ENCODE results near the gene CAPN12. TPM values are rescaled to one million over a fixed set of nuclear protein-coding genes. Genes with fewer than 3 reads are reported as not detected.
"Not testable (repeated sequence)": the region's sequence is repeated elsewhere in the genome, so short reads cannot be mapped to it uniquely, and the experiment has no call there.

CAPN12 gene
- total RNA-seq, 3 donors from 2014 or later (not counting 1 experiment from before 2014, with no cell fraction given) = 7.4 to 51.0 (median 26.7) TPM

GRCh38 chr19:38763795-38764220 is 19.5 kb upstream of the CAPN12 start:
- 100% methylated on average over 3 of the region's 3 CpGs for WGBS (ENCODE audit: insufficient coverage)
- Histone ChIP-seq H3K36me3 (ENCODE audit: control insufficient read depth, insufficient read depth, low read length) (no peaks in the 10 kb centered on the region), H3K27ac (ENCODE audit: low read length) (no peak overlapping the region), H3K9me3 (ENCODE audit: control insufficient read depth, insufficient read depth, low read length) (no peaks in the 10 kb centered on the region), H3K4me3 (ENCODE audit: low read length) (no peak overlapping the region), H3K27me3 (ENCODE audit: control insufficient read depth, insufficient read depth, low read length) (no peaks in the 10 kb centered on the region), H3K4me1 (ENCODE audit: control insufficient read depth, insufficient read depth, low read length) (no peaks in the 10 kb centered on the region)
- ATAC-seq (no peak), DNase-seq (no peak)
- H3K36me3 Mint-ChIP-seq = no peaks in the 10 kb centered on the region
- no peaks in the 10 kb centered on the region for H3K4me1 Mint-ChIP-seq
- no peaks in the 10 kb centered on the region for H3K9me3 Mint-ChIP-seq
- intact Hi-C loops (cut with micrococcal nuclease) = loop anchor here (10.0 kb wide), 1 partner anchor 171 kb away; the partner anchor contains the start of genes MRPS12 and SARS2
- no peaks in the 10 kb centered on the region for H3K27me3 Mint-ChIP-seq (ENCODE audit: low read depth in 2 of 2)
- no peak overlapping the region for H3K27ac Mint-ChIP-seq
- no peak overlapping the region for H3K4me3 Mint-ChIP-seq
- TF ChIP-seq CTCF (IDR thresholded peaks at IDR 0.05) = no peak

GRCh38 chr19:38761884-38762389 is 17.7 kb upstream of the CAPN12 start:
- intact Hi-C loops (cut with micrococcal nuclease) = loop anchor here (10.0 kb wide), 1 partner anchor 173 kb away; the partner anchor contains the start of genes MRPS12 and SARS2
- H3K27me3 ChIP-seq (ENCODE audit: control insufficient read depth, insufficient read depth, low read length); ATAC-seq; H3K9me3 ChIP-seq (ENCODE audit: control insufficient read depth, insufficient read depth, low read length); H3K4me1 ChIP-seq (ENCODE audit: control insufficient read depth, insufficient read depth, low read length); H3K9me3 Mint-ChIP-seq; H3K4me3 ChIP-seq (ENCODE audit: low read length); H3K4me1 Mint-ChIP-seq; H3K4me3 Mint-ChIP-seq; H3K27ac Mint-ChIP-seq; H3K36me3 ChIP-seq (ENCODE audit: control insufficient read depth, insufficient read depth, low read length); DNase-seq; H3K36me3 Mint-ChIP-seq; H3K27ac ChIP-seq (ENCODE audit: low read length); H3K27me3 Mint-ChIP-seq (ENCODE audit: low read depth in 2 of 2): not testable (repeated sequence)
- 97% methylated on average over 9 of the region's 9 CpGs for WGBS (ENCODE audit: insufficient coverage)

DNA sequence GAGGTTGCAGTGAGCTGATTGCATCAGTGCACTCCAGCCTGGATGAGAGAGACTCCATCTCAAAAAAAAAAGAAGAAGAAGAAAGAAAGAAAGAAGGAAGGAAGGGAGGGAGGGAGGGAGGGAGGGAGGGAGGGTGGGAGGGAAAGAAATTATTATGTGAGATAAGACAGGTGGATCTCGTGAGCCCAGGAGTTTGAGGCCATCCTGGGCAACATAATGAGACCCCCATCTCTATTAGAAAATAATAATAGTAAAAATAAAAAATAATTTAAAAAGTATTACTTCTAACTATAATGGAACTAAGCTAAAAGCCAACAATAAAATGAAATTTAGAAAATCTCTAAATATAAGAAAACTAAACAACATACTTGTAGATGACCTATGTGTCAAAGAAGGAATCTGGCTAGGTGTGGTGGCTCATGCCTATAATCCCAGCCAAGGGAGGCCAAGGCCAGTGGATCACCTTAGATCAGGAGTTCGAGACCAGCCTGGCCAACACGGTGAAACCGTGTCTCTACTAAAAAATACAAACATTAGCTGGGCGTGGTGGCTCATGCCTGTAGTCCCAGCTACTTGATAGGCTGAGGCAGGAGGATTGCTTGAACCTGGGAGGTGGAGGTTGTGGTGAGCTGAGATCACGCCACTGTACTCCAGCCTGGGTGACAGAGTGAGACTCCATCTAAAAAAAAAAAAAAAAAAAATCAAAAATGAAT is 16.7 kb upstream of the CAPN12 start:
- H3K4me1 ChIP-seq (ENCODE audit: control insufficient read depth, insufficient read depth, low read length) = not testable (repeated sequence)

GRCh38 chr19:38759590-38760003 is 15.3 kb upstream of the CAPN12 start:
- intact Hi-C loops (cut with micrococcal nuclease) = loop anchor here (10.0 kb wide), 1 partner anchor 175 kb away; the partner anchor contains the start of genes MRPS12 and SARS2
- no peak overlapping the region for H3K27ac ChIP-seq (ENCODE audit: low read length)

More for the DNA sequence above, 16.7 kb upstream of the CAPN12 start:
- H3K27me3 Mint-ChIP-seq (ENCODE audit: low read depth in 2 of 2); DNase-seq; H3K27ac Mint-ChIP-seq; H3K27ac ChIP-seq (ENCODE audit: low read length); H3K27me3 ChIP-seq (ENCODE audit: control insufficient read depth, insufficient read depth, low read length); H3K9me3 ChIP-seq (ENCODE audit: control insufficient read depth, insufficient read depth, low read length); H3K36me3 Mint-ChIP-seq; H3K9me3 Mint-ChIP-seq; H3K36me3 ChIP-seq (ENCODE audit: control insufficient read depth, insufficient read depth, low read length); ATAC-seq; H3K4me3 ChIP-seq (ENCODE audit: low read length); H3K4me3 Mint-ChIP-seq; H3K4me1 Mint-ChIP-seq: not testable (repeated sequence)
- WGBS (ENCODE audit: insufficient coverage) = 78% methylated on average over 4 of the region's 6 CpGs
- intact Hi-C loops (cut with micrococcal nuclease) = loop anchor here (10.0 kb wide), 1 partner anchor 174 kb away; the partner anchor contains the start of genes MRPS12 and SARS2

DNA sequence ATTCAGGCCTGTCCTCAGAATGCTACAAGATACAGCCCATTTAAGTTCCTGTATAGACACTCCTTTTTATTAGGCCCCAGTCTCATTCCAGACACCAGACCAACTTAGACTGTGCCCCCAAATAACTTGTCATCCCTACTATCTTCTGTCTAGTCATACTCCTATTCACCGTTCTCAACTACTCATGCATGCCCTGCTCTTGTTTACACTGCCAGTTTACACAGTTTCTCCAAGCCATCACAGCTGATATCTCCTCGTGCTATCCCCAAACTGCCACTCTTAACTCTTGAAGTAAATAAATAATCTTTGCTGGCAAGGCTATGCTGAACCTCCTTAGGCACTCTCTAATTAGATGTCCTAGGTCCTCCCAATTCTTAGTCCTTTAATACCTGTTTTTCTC is 9.9 kb upstream of the CAPN12 start:
- ATAC-seq; intact Hi-C loops (cut with micrococcal nuclease); H3K4me3 ChIP-seq (ENCODE audit: low read length); H3K27me3 Mint-ChIP-seq (ENCODE audit: low read depth in 2 of 2); H3K9me3 ChIP-seq (ENCODE audit: control insufficient read depth, insufficient read depth, low read length); H3K4me1 Mint-ChIP-seq; H3K4me3 Mint-ChIP-seq; H3K27ac ChIP-seq (ENCODE audit: low read length); H3K27me3 ChIP-seq (ENCODE audit: control insufficient read depth, insufficient read depth, low read length); H3K36me3 ChIP-seq (ENCODE audit: control insufficient read depth, insufficient read depth, low read length); DNase-seq; H3K36me3 Mint-ChIP-seq; H3K27ac Mint-ChIP-seq; H3K9me3 Mint-ChIP-seq; H3K4me1 ChIP-seq (ENCODE audit: control insufficient read depth, insufficient read depth, low read length): not testable (repeated sequence)
- WGBS (ENCODE audit: insufficient coverage) = no CpG with 5 or more reads among the region's 2 CpGs

More at GRCh38 chr19:38759590-38760003, 15.3 kb upstream of the CAPN12 start:
- H3K9me3 Mint-ChIP-seq = no peaks in the 10 kb centered on the region
- Histone ChIP-seq H3K36me3 (ENCODE audit: control insufficient read depth, insufficient read depth, low read length) (no peaks in the 10 kb centered on the region), H3K4me3 (ENCODE audit: low read length) (no peak overlapping the region), H3K4me1 (ENCODE audit: control insufficient read depth, insufficient read depth, low read length) (no peaks in the 10 kb centered on the region), H3K27me3 (ENCODE audit: control insufficient read depth, insufficient read depth, low read length) (no peaks in the 10 kb centered on the region), H3K9me3 (ENCODE audit: control insufficient read depth, insufficient read depth, low read length) (no peaks in the 10 kb centered on the region)
- no peaks in the 10 kb centered on the region for H3K27me3 Mint-ChIP-seq (ENCODE audit: low read depth in 2 of 2)
- no peaks in the 10 kb centered on the region for H3K4me1 Mint-ChIP-seq
- WGBS (ENCODE audit: insufficient coverage) = 79% methylated on average over 10 of the region's 10 CpGs
- DNase-seq (no peak), ATAC-seq (no peak)
- no peak overlapping the region for H3K27ac Mint-ChIP-seq
- no peaks in the 10 kb centered on the region for H3K36me3 Mint-ChIP-seq
- no peak for TF ChIP-seq CTCF (IDR thresholded peaks at IDR 0.05)
- H3K4me3 Mint-ChIP-seq = no peak overlapping the region

GRCh38 chr19:38753783-38754182 is 9.5 kb upstream of the CAPN12 start:
- not testable (repeated sequence) for DNase-seq
- WGBS (ENCODE audit: insufficient coverage) = 89% methylated on average over 3 of the region's 3 CpGs

More at GRCh38 chr19:38753783-38754182, 9.5 kb upstream of the CAPN12 start:
- H3K4me1 Mint-ChIP-seq; H3K4me3 Mint-ChIP-seq; H3K27ac Mint-ChIP-seq; H3K4me1 ChIP-seq (ENCODE audit: control insufficient read depth, insufficient read depth, low read length); ATAC-seq; H3K36me3 ChIP-seq (ENCODE audit: control insufficient read depth, insufficient read depth, low read length); H3K4me3 ChIP-seq (ENCODE audit: low read length); H3K27ac ChIP-seq (ENCODE audit: low read length); H3K36me3 Mint-ChIP-seq; H3K27me3 Mint-ChIP-seq (ENCODE audit: low read depth in 2 of 2); H3K27me3 ChIP-seq (ENCODE audit: control insufficient read depth, insufficient read depth, low read length); H3K9me3 ChIP-seq (ENCODE audit: control insufficient read depth, insufficient read depth, low read length); intact Hi-C loops (cut with micrococcal nuclease); H3K9me3 Mint-ChIP-seq: not testable (repeated sequence)

Measured in natural killer cell (primary cell).